Mesothelial cell of epicardium (in vitro differentiated cells): ENCODE measurements around the gene TBC1D8B. TPM values are rescaled to one million over a fixed set of nuclear protein-coding genes. Genes with fewer than 3 reads are reported as not detected.
"Not testable (repeated sequence)": the region's sequence is repeated elsewhere in the genome, so short reads cannot be mapped to it uniquely, and the experiment has no call there.

Source experiments
- DNase-seq, 2 experiments: peaks; one replicate each; pipeline ENCODE4 v3.0.0; 2021; ENCODE audit warnings: low spot score in 2 of 2; ENCODE audit not compliant: unreplicated experiment in 2 of 2
- H3K27ac Mint-ChIP-seq: 2 replicates; pipeline ENCODE4 v1.8.0; 2021; ENCODE audit warnings: mixed read lengths
- H3K27me3 Mint-ChIP-seq: 2 replicates; pipeline ENCODE4 v1.8.0; 2021; ENCODE audit warnings: low read depth, mixed read lengths
- H3K36me3 Mint-ChIP-seq: 2 replicates; pipeline ENCODE4 v1.8.0; 2021; ENCODE audit warnings: mixed read lengths
- H3K4me1 Mint-ChIP-seq: 2 replicates; pipeline ENCODE4 v1.8.0; 2021; ENCODE audit warnings: mixed read lengths
- H3K4me3 Mint-ChIP-seq: 2 replicates; pipeline ENCODE4 v1.8.0; 2021; ENCODE audit warnings: mild to moderate bottlenecking, moderate library complexity, mixed read lengths
- H3K9me3 Mint-ChIP-seq: 2 replicates; pipeline ENCODE4 v1.8.0; 2021; ENCODE audit warnings: mixed read lengths
- total RNA-seq: library from RNA; stranded (reverse); gene quantifications from 3 replicates; pipeline ENCODE4 v1.2.1, GENCODE V29; 2021
- TF ChIP-seq, protein P1 (sequence below): fragments of 200-600 bp; sonication (generic); IDR thresholded peaks from one replicate; pipeline ENCODE4 v1.5.0; 2021; ENCODE audit warnings: antibody characterized with exemption; ENCODE audit not compliant: unreplicated experiment

TBC1D8B gene
- total RNA-seq = 7.1 to 8.7 TPM (median 7.2 TPM) in 3 replicates

DNA sequence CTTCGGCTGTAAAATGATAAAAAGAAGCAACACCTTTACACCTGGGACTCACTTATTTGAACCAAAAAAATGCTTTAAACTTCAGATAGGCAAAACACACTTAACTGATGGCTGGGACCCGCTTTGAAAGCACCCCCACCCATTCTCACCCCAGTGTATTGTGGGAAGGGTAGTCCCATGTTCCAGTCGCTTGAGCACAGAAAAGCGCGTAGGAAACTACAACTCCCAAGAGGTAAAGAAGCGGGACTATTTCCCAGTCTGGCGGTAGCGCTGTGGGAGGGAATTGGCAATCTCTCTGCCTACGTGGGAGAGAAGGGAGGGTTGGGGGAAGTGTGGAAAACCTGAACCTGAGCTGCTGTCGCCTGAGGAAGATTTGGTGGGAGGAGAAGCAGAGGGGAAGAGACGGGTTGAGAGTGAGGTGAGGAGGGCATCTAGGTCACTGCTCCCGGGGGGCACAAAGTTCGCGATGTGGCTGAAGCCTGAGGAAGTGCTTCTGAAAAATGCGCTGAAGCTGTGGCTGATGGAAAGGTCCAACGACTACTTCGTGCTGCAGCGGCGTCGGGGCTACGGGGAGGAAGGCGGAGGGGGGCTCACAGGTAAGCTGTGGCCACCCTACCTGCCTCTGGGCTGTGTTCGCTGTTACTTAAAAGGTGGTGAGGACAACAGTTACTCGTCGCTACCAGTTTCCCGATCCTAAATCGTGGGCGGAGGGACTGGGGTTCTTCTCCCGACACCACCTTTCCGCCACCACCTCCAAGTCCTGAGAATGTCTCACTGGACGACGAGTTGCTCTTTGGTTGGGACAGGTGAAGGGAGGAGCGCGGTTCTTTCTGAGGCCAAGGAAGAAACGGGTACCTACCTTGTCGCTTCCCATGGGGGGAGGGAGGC, at the start of gene TBC1D8B:
Gene TBC1D8B (plus strand): TSS at position 286 of the 888 bp plus-strand sequence. CDS start 181 bp downstream, at position 467.
- TF ChIP-seq, protein P1, sequence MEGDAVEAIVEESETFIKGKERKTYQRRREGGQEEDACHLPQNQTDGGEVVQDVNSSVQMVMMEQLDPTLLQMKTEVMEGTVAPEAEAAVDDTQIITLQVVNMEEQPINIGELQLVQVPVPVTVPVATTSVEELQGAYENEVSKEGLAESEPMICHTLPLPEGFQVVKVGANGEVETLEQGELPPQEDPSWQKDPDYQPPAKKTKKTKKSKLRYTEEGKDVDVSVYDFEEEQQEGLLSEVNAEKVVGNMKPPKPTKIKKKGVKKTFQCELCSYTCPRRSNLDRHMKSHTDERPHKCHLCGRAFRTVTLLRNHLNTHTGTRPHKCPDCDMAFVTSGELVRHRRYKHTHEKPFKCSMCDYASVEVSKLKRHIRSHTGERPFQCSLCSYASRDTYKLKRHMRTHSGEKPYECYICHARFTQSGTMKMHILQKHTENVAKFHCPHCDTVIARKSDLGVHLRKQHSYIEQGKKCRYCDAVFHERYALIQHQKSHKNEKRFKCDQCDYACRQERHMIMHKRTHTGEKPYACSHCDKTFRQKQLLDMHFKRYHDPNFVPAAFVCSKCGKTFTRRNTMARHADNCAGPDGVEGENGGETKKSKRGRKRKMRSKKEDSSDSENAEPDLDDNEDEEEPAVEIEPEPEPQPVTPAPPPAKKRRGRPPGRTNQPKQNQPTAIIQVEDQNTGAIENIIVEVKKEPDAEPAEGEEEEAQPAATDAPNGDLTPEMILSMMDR = no peak
- peak; percentile 31 to 55 for DNase-seq
- H3K4me3 Mint-ChIP-seq = peak within 1 kb of the TSS; percentile 89

DNA sequence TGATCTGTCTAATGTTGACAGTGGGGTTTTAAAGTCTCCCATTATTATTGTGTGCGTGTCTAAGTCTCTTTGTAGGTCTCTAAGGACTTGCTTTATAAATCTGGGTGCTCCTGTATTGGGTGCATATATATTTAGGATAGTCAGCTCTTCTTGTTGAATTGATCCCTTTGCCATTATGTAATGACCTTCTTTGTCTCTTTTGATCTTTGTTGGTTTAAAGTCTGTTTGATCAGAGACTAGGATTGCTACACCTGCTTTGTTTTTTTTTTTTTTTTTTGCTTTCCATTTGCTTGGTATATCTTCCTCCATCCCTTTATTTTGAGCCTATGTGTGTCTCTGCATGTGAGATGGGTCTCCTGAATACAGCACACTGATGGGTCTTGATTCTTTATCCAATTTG, 33.2 kb upstream of the TBC1D8B start:
- not testable (repeated sequence) for H3K27me3 Mint-ChIP-seq, H3K36me3 Mint-ChIP-seq, H3K4me3 Mint-ChIP-seq, H3K27ac Mint-ChIP-seq, H3K4me1 Mint-ChIP-seq, DNase-seq
- peaks cover 40% of the 10 kb centered on the region for H3K9me3 Mint-ChIP-seq

More for the DNA sequence above, at the start of gene TBC1D8B:
- Mint-ChIP-seq H3K27ac (peak within 1 kb of the TSS; percentile 68), H3K27me3 (peaks cover 29% of the 10 kb centered on the region), H3K36me3 (no peaks in the 10 kb centered on the region), H3K4me1 (peaks cover 10% of the 10 kb centered on the region), H3K9me3 (peaks cover 8% of the 10 kb centered on the region)

DNA sequence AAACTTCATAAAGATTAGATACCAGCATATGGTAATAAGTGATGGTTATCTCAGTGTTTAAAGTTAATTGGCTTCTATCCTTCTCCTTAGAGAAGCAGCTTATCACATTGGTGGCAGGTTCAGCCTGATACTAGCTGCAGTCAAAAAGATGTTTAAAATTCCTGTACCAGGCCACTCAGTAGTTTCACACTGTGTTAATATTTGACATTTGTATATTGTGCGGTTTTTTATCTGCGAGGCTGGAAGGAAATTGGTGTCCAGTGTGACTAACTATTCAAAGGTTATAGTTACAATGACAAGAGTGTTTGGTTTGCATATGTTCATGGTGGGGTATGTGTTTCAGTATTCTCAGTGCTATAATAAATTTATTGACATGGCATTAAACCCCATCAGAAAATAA, 27.5 kb upstream of the TBC1D8B start:
- Mint-ChIP-seq H3K9me3 (peaks cover 29% of the 10 kb centered on the region), H3K27ac (no peak overlapping the region), H3K27me3 (no peaks in the 10 kb centered on the region), H3K4me3 (no peak overlapping the region), H3K4me1 (peaks cover 8% of the 10 kb centered on the region), H3K36me3 (no peaks in the 10 kb centered on the region)
- TF ChIP-seq, protein P1 = no peak
- DNase-seq = no peak

DNA sequence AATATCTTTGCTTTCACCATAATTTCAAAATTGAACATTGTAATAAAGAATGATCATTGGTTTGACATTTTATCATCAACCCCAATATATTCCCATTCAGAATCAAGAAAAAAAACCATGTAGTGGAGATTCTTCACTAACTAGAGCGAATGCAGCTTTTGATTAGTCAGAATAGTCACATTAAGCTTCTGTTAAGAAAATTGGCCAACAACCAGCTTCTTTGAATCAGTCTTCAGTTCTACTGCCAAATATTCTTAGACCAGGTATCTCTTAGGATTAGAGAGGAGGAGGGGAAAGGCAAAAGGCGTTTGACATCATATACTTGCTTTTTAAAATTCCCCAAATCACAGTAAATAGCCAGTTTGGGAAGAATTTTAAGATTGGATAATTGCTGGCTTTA, 22.2 kb upstream of the TBC1D8B start:
- Mint-ChIP-seq H3K27ac (no peak overlapping the region), H3K36me3 (no peaks in the 10 kb centered on the region), H3K9me3 (peaks cover 6% of the 10 kb centered on the region), H3K4me3 (no peak overlapping the region), H3K27me3 (peaks cover 19% of the 10 kb centered on the region), H3K4me1 (peaks cover 4% of the 10 kb centered on the region)
- TF ChIP-seq, protein P1 = no peak
- no peak for DNase-seq

DNA sequence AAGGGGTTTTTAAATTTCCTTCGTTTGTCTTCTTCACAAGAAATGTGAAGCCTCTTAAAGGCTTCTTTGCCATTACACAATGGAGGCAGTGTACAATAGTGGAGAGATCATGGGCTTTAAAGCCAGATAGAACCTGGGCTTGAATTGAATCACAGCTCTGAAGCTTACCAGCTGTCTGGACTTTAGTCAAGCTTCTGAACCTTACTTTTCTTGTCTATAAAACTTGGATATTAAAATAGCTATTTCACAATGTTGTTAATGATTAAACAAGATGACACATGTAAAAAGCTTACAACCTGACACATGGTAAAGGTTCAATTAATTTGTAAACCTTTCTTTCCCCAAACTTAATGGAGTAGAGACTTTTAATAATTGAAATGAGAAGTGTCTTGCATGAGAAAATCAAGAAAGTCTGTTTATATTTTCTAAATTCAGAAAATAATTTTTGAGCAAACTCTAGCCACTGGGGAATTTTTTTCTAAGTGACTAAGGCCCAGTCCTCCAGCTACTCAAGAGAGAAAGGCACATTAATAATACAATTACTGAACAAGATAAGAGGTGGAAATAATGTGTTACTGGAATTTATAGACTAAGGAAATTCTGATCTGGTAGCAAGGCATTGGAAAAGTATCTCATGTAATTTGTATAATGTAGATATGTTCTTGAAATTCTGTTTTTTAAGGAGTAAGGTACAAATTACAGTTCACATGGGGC, 21.7 kb upstream of the TBC1D8B start:
- Mint-ChIP-seq H3K4me1 (peaks cover 4% of the 10 kb centered on the region), H3K4me3 (no peak overlapping the region), H3K36me3 (no peaks in the 10 kb centered on the region), H3K27ac (no peak overlapping the region), H3K27me3 (peaks cover 22% of the 10 kb centered on the region), H3K9me3 (peaks cover 7% of the 10 kb centered on the region)
- TF ChIP-seq, protein P1 = no peak
- no peak for DNase-seq

DNA sequence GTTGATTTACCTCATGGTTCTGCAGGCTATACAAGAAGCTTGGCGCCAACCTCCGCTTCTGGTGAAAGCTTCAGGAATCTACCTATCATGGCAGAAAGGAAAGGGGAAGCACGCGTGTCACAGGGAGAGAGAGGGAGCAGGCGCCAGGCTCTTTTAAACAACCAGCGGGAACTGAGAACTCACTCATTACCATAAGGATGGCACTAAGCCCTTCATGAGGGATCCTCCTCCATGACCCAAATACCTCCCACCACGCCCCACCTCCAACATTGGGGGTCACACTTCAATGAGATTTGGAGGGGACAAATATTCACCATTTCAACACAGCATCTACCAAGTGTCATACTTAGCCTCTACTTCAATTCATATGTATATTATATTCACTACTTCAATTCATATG, 18.8 kb upstream of the TBC1D8B start:
- Mint-ChIP-seq H3K9me3 (peaks cover 7% of the 10 kb centered on the region), H3K27ac (no peak overlapping the region), H3K4me3 (no peak overlapping the region), H3K27me3 (peaks cover 24% of the 10 kb centered on the region), H3K4me1 (peaks cover 4% of the 10 kb centered on the region), H3K36me3 (no peaks in the 10 kb centered on the region)
- TF ChIP-seq, protein P1 = no peak
- no peak for DNase-seq
